Common myeloid progenitor, CD34-positive (primary cell): ENCODE results near the gene RPS28.

ENCODE experiments used
- CTCF ChIA-PET: fragments of 350-600 bp; sonication (Branson Sonifier 250); formaldehyde crosslinking; loops from one replicate; lab custom pipeline; 2021; ENCODE audit warnings: antibody characterized with exemption; lab: Charles Lee
- POLR2A ChIA-PET: fragments of 350-600 bp; sonication (Branson Sonifier 250); formaldehyde crosslinking; loops from one replicate; lab custom pipeline; 2021; ENCODE audit warnings: antibody characterized with exemption; lab: Charles Lee
- DNase-seq, 3 donors: peaks; one replicate each; pipeline versions ENCODE4 v3.0.0 to v3.0.0-alpha.2; 2013
- H3K27ac ChIP-seq, 2 experiments: 1 replicate in 1 of 2; 2 replicates in 1 of 2; pipeline ENCODE4 v1.7.0; 2013; ENCODE audit warnings: inconsistent platforms in 2 of 2, low read length in 2 of 2, mild to moderate bottlenecking in 2 of 2, low read depth in 1 of 2, moderate library complexity in 1 of 2; ENCODE audit not compliant: severe bottlenecking in 2 of 2, insufficient read depth in 1 of 2, poor library complexity in 1 of 2
- H3K27me3 ChIP-seq, 5 experiments: replicated peaks in 2 of 5; 1 replicate in 3 of 5; 2 replicates in 2 of 5; pipeline versions ENCODE4 v1.6.1 to v1.7.0; 2013; ENCODE audit warnings: low read length in 4 of 5, mild to moderate bottlenecking in 2 of 5, moderate library complexity in 2 of 5, inconsistent platforms in 1 of 5; ENCODE audit not compliant: insufficient read depth in 5 of 5, control insufficient read depth in 4 of 5
- H3K36me3 ChIP-seq, 4 experiments: 1 replicate in 2 of 4; 2 replicates in 2 of 4; pipeline versions ENCODE4 v1.6.1 to v1.7.0; 2013; ENCODE audit warnings: low read length in 3 of 4, control low read depth in 1 of 4, mild to moderate bottlenecking in 1 of 4; ENCODE audit not compliant: control insufficient read depth in 4 of 4, insufficient read depth in 4 of 4
- H3K4me1 ChIP-seq, 4 experiments: 1 replicate in 3 of 4; 2 replicates in 1 of 4; pipeline versions ENCODE4 v1.6.1 to v1.7.1; 2013; ENCODE audit warnings: low read length in 3 of 4, mild to moderate bottlenecking in 3 of 4, control low read depth in 1 of 4, inconsistent platforms in 1 of 4, moderate library complexity in 1 of 4; ENCODE audit not compliant: control insufficient read depth in 4 of 4, insufficient read depth in 4 of 4; ENCODE audit errors: control extremely low read depth in 1 of 4
- H3K4me3 ChIP-seq, 7 experiments: 1 replicate in 4 of 7; 2 replicates in 3 of 7; pipeline versions ENCODE4 v1.5.1 to v1.7.0; 2013; ENCODE audit warnings: mild to moderate bottlenecking in 7 of 7, low read length in 6 of 7, moderate library complexity in 6 of 7, inconsistent platforms in 2 of 7, low read depth in 2 of 7, control low read depth in 1 of 7; ENCODE audit not compliant: insufficient read depth in 4 of 7, control insufficient read depth in 1 of 7; ENCODE audit errors: extremely low read depth in 1 of 7
- H3K9me3 ChIP-seq, 5 experiments: 1 replicate in 4 of 5; 2 replicates in 1 of 5; pipeline versions ENCODE4 v1.6.1 to v1.7.1; 2013; ENCODE audit warnings: low read length in 4 of 5, mild to moderate bottlenecking in 2 of 5, inconsistent platforms in 1 of 5, low read depth in 1 of 5, moderate library complexity in 1 of 5; ENCODE audit not compliant: control insufficient read depth in 4 of 5, insufficient read depth in 2 of 5; ENCODE audit errors: control extremely low read depth in 1 of 5
- WGBS: methylation state at CpG from one replicate; pipeline ENCODE4 v1.1.5; 2013; ENCODE audit not compliant: insufficient coverage; 5-methylcytosine and 5-hydroxymethylcytosine counted together

RPS28 gene

GRCh38 chr19:8331263-8331845, 10.1 kb downstream of the RPS28 start:
- no peak for DNase-seq
- Histone ChIP-seq H3K36me3 (no peaks in the 10 kb centered on the region), H3K27me3 (peaks cover 0 to 61% (median 25%) of the 10 kb centered on the region in 5 experiments), H3K4me3 (no peak overlapping the region), H3K4me1 (peaks cover 0 to 22% (median 14%) of the 10 kb centered on the region in 4 experiments), H3K9me3 (peaks cover 0 to 4% (median 3%) of the 10 kb centered on the region in 5 experiments), H3K27ac (no peak overlapping the region)
- CTCF ChIA-PET: interaction anchor here (1.1 to 1.4 kb wide), 2 partner anchors 10 to 13 kb away, joined by 3 to 5 read pairs; no protein-coding TSS in a partner anchor
- POLR2A ChIA-PET: no interaction called here
- WGBS: 83% methylated on average over 7 of the region's 8 CpGs

DNA sequence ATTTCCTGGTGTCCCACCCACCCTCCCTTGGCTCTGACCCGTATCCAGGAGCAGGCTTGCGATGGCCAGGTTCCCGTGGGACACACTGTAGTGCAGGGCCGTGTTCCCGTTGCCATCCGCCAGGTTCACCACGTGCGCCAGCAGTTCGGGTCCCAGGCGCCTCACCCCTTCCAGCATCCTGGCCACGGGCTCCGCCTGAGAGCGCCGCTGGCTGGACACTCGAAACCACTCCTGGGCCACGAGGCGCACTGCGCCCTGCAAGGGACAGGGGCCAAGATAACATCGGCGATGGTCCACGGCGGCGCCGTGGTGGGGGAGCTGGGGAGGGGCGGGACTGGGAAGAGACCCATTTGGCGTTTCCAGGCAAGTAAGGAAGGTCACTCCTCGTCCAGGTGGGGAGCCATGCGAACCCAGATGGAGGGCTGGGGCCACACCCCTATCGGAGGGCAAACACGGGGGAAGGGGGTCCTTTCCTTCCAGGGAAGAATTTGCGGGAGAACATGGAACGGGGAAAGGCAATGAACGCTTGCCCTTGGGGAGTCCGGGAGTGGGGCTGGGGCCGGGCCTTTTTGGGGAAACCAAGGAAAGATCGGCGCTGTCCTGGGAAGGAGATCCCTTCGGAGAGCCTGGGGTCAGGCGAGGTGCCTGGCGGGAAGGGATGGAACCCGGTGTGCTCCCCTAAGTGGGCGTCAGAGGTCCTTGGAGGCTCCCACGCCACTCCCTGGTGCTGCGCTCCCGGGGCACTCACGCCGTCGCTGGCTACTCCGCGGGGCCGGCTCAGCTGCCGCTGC, 11.9 kb downstream of the RPS28 start:
- Histone ChIP-seq H3K9me3 (no peaks in the 10 kb centered on the region), H3K4me1 (peaks cover 0 to 26% (median 15%) of the 10 kb centered on the region in 4 experiments), H3K27ac (no peak overlapping the region), H3K27me3 (peaks cover 0 to 66% (median 32%) of the 10 kb centered on the region in 5 experiments), H3K36me3 (no peaks in the 10 kb centered on the region), H3K4me3 (no peak overlapping the region)
- WGBS: 27% methylated on average over 47 of the region's 52 CpGs
- CTCF ChIA-PET: interaction anchor here (1.1 to 2.6 kb wide), 2 partner anchors 17 to 21 kb away, joined by 3 to 15 read pairs; no protein-coding TSS in a partner anchor
- POLR2A ChIA-PET: interaction anchor here (1.2 kb wide), 1 partner anchor 13 kb away, joined by 4 read pairs; the partner anchor contains the start of gene NDUFA7
- DNase-seq: no peak

GRCh38 chr19:8333767-8334457, 12.6 kb downstream of the RPS28 start:
- Histone ChIP-seq H3K36me3 (no peaks in the 10 kb centered on the region), H3K4me1 (peaks cover 0 to 26% (median 15%) of the 10 kb centered on the region in 4 experiments), H3K4me3 (no peak overlapping the region), H3K27me3 (peaks cover 0 to 69% (median 35%) of the 10 kb centered on the region in 5 experiments), H3K27ac (no peak overlapping the region), H3K9me3 (no peaks in the 10 kb centered on the region)
- DNase-seq: no peak
- ChIA-PET CTCF (interaction anchor here (0.6 to 2.6 kb wide), 3 partner anchors 17 to 56 kb away, joined by 3 to 15 read pairs (median 3); no protein-coding TSS in a partner anchor), POLR2A (interaction anchor here (1.2 kb wide), 1 partner anchor 14 kb away, joined by 4 read pairs; the partner anchor contains the start of gene NDUFA7)
- WGBS: 26% methylated on average over 43 of the region's 48 CpGs

- POLR2A ChIA-PET: interaction anchor here (1.2 kb wide), 1 partner anchor 14 kb away, joined by 4 read pairs; the partner anchor contains the start of gene NDUFA7
- Histone ChIP-seq H3K9me3 (no peaks in the 10 kb centered on the region), H3K4me3 (peak overlapping the region in 6 of 7 experiments; percentile 40 to 60 (median 48)), H3K27ac (no peak overlapping the region), H3K36me3 (no peaks in the 10 kb centered on the region), H3K4me1 (peaks cover 0 to 26% (median 15%) of the 10 kb centered on the region in 4 experiments), H3K27me3 (peaks cover 0 to 77% (median 39%) of the 10 kb centered on the region in 5 experiments)
- peak in 2 of 3 donors; percentile 50 to 52 for DNase-seq
- CTCF ChIA-PET: interaction anchor here (0.6 to 2.6 kb wide), 6 partner anchors 9 to 55 kb away, joined by 3 to 15 read pairs (median 4); no protein-coding TSS in a partner anchor
- 7% methylated on average over 86 of the region's 117 CpGs for WGBS
These were observed 13.4 kb downstream of the RPS28 start for GRCh38 chr19:8334458-8335342.

- ChIA-PET POLR2A (no interaction called here), CTCF (interaction anchor here (1.0 to 2.6 kb wide), 4 partner anchors 10 to 24 kb away, joined by 3 to 15 read pairs (median 6); no protein-coding TSS in a partner anchor)
- peaks cover 0 to 84% (median 43%) of the 10 kb centered on the region in 5 experiments for H3K27me3 ChIP-seq
- no peaks in the 10 kb centered on the region for H3K9me3 ChIP-seq
- WGBS: 4% methylated on average over 65 of the region's 79 CpGs
- no peaks in the 10 kb centered on the region for H3K36me3 ChIP-seq
- H3K4me1 ChIP-seq: peaks cover 0 to 26% (median 16%) of the 10 kb centered on the region in 4 experiments
- H3K27ac ChIP-seq: no peak overlapping the region
- peak overlapping the region in 6 of 7 experiments; percentile 40 to 60 (median 48) for H3K4me3 ChIP-seq
- DNase-seq: peak in 2 of 3 donors; percentile 38 to 55
These were observed 14.2 kb downstream of the RPS28 start for GRCh38 chr19:8335343-8336071.
